ENCODE data around the gene ASAP3.

DNA sequence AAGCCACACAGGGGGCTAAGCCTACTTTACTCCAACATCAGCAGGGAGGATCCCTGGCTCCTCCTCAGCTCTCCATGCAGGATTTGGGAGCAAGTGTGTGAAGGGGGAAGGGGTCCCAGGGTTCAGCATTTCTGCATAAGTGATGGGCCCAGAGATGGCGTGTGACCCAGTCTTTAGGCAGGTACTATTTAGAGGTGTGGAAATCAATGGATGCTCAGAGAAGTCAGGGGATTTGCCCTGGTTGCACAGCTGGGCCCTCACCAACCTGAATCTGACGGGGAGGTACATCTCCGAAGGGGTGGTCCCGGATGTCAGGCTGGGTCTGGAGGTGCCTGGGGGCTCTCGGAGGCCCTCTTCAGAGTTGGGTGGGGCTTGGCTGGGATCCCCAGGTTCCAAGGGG is 52.5 kb downstream of the ASAP3 start:
- TF ChIP-seq, protein P1, sequence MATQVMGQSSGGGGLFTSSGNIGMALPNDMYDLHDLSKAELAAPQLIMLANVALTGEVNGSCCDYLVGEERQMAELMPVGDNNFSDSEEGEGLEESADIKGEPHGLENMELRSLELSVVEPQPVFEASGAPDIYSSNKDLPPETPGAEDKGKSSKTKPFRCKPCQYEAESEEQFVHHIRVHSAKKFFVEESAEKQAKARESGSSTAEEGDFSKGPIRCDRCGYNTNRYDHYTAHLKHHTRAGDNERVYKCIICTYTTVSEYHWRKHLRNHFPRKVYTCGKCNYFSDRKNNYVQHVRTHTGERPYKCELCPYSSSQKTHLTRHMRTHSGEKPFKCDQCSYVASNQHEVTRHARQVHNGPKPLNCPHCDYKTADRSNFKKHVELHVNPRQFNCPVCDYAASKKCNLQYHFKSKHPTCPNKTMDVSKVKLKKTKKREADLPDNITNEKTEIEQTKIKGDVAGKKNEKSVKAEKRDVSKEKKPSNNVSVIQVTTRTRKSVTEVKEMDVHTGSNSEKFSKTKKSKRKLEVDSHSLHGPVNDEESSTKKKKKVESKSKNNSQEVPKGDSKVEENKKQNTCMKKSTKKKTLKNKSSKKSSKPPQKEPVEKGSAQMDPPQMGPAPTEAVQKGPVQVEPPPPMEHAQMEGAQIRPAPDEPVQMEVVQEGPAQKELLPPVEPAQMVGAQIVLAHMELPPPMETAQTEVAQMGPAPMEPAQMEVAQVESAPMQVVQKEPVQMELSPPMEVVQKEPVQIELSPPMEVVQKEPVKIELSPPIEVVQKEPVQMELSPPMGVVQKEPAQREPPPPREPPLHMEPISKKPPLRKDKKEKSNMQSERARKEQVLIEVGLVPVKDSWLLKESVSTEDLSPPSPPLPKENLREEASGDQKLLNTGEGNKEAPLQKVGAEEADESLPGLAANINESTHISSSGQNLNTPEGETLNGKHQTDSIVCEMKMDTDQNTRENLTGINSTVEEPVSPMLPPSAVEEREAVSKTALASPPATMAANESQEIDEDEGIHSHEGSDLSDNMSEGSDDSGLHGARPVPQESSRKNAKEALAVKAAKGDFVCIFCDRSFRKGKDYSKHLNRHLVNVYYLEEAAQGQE (IDR thresholded peaks at IDR 0.05; ENCODE audit: insufficient read depth in 1 of 2, low read depth in 2 of 2, low read length in 2 of 2): no peak
- TF ChIP-seq SIN3A (IDR thresholded peaks at IDR 0.05; ENCODE audit: borderline replicate concordance, insufficient read depth, low read length) (no peak), POLR2AphosphoS5 (IDR thresholded peaks at IDR 0.05; ENCODE audit: low read depth, low read length) (no peak), TAF1 (IDR thresholded peaks at IDR 0.05; ENCODE audit: borderline replicate concordance, insufficient read depth, low read length) (no peak), FOXP2 (optimal IDR thresholded peaks at IDR 0.05; ENCODE audit: borderline replicate concordance, extremely low read depth, extremely low read length, insufficient read depth) (no peak)
